Lung (tissue), 12 donors: ENCODE data around the gene CCDC33. TPM values are rescaled to one million over a fixed set of nuclear protein-coding genes. Genes with fewer than 3 reads are reported as not detected.

Source experiments
- ATAC-seq: fragments of 200-7000 bp; cut with Tn5 transposase; one replicate; pipeline ENCODE4 v1.9.1; 2020; ENCODE audit warnings: moderate number of reproducible peaks; ENCODE audit not compliant: insufficient read depth, low FRiP score
- DNase-seq, 3 donors: peaks; one replicate each; pipeline ENCODE4 v3.0.0-alpha.2; 2013 to 2017
- H3K27ac ChIP-seq, 2 donors: one replicate each; pipeline ENCODE4 v1.5.1; 2013; ENCODE audit warnings: mild to moderate bottlenecking in 2 of 2, moderate library complexity in 2 of 2, control low read depth in 1 of 2, inconsistent platforms in 1 of 2, low read depth in 1 of 2, low read length in 1 of 2
- H3K27me3 ChIP-seq, 3 donors: one replicate each; pipeline ENCODE4 v1.5.1; 2013; ENCODE audit warnings: low read length in 2 of 3; ENCODE audit not compliant: control insufficient read depth in 3 of 3, insufficient read depth in 3 of 3
- H3K36me3 ChIP-seq, 4 donors: one replicate each; pipeline ENCODE4 v1.5.1; 2013; ENCODE audit warnings: low read length in 4 of 4, mild to moderate bottlenecking in 1 of 4, moderate library complexity in 1 of 4; ENCODE audit not compliant: control insufficient read depth in 4 of 4, insufficient read depth in 4 of 4
- H3K4me1 ChIP-seq, 5 donors: one replicate each; pipeline ENCODE4 v1.5.1; 2013; ENCODE audit warnings: low read length in 5 of 5, mild to moderate bottlenecking in 2 of 5, moderate library complexity in 1 of 5; ENCODE audit not compliant: control insufficient read depth in 5 of 5, insufficient read depth in 5 of 5
- H3K4me3 ChIP-seq: one replicate; pipeline ENCODE4 v1.5.1; 2013; ENCODE audit warnings: mild to moderate bottlenecking, control low read depth, moderate library complexity
- H3K9ac ChIP-seq, 2 donors: one replicate each; pipeline ENCODE4 v1.5.1; 2013; ENCODE audit warnings: low read length in 2 of 2, control low read depth in 1 of 2; ENCODE audit not compliant: insufficient read depth in 1 of 2
- H3K9me3 ChIP-seq, 4 donors: one replicate each; pipeline ENCODE4 v1.5.1; 2013; ENCODE audit warnings: low read length in 3 of 4, mild to moderate bottlenecking in 1 of 4, moderate library complexity in 1 of 4; ENCODE audit not compliant: control insufficient read depth in 4 of 4, insufficient read depth in 3 of 4
- WGBS, 2 donors: extraction: QIAGEN DNeasy Blood & Tissue Kit; methylation state at CpG; one replicate each; pipeline ENCODE4 v1.1.7; 2013; 5-methylcytosine and 5-hydroxymethylcytosine counted together
- polyA plus RNA-seq, 2 donors: library from polyadenylated mRNA; stranded (reverse); fragments of 200-250 nt; gene quantifications; one replicate each; pipeline ENCODE4 v1.2.1, GENCODE V29; 2013
- total RNA-seq, 2 donors: library from RNA; depleted of rRNA in 1 of 2; stranded (reverse); fragments of >200 nt in 1 of 2; gene quantifications; one replicate each; pipeline ENCODE4 v1.2.1, GENCODE V29; 2014 to 2021
- TF ChIP-seq, protein P1 (sequence below): IDR thresholded peaks from 2 replicates; pipeline ENCODE4 v1.5.1; 2012; ENCODE audit warnings: mild to moderate bottlenecking; ENCODE audit errors: control extremely low read depth, extremely low read depth
- donor health status: control.
- donor health status: control.
- donor health status: Bipolar disorder and iron deficiency.
- donor health status: healthy.
- donor health status: DM: yes; HTN: yes; CAD: no.

CCDC33 gene
- total and polyA plus RNA-seq, 4 donors = 4.3 to 14.1 (median 9.1) TPM

GRCh38 chr15:74265046-74265639 is 29.0 kb downstream of the CCDC33 start:
- peaks cover 0 to 1% (median 0%) of the 10 kb centered on the region in 4 donors for H3K9me3 ChIP-seq
- H3K9ac ChIP-seq = no peak overlapping the region
- H3K4me3 ChIP-seq = no peak overlapping the region
- ATAC-seq = no peak
- TF ChIP-seq, protein P1, sequence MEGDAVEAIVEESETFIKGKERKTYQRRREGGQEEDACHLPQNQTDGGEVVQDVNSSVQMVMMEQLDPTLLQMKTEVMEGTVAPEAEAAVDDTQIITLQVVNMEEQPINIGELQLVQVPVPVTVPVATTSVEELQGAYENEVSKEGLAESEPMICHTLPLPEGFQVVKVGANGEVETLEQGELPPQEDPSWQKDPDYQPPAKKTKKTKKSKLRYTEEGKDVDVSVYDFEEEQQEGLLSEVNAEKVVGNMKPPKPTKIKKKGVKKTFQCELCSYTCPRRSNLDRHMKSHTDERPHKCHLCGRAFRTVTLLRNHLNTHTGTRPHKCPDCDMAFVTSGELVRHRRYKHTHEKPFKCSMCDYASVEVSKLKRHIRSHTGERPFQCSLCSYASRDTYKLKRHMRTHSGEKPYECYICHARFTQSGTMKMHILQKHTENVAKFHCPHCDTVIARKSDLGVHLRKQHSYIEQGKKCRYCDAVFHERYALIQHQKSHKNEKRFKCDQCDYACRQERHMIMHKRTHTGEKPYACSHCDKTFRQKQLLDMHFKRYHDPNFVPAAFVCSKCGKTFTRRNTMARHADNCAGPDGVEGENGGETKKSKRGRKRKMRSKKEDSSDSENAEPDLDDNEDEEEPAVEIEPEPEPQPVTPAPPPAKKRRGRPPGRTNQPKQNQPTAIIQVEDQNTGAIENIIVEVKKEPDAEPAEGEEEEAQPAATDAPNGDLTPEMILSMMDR = no peak
- no peak overlapping the region for H3K27ac ChIP-seq
- peaks cover 0 to 5% (median 0%) of the 10 kb centered on the region in 3 donors for H3K27me3 ChIP-seq
- peak; percentile 58 to 71 (median 62) for DNase-seq
- 32 to 37% methylated on average over 5 of the region's 5 CpGs for WGBS, 2 donors
- H3K4me1 ChIP-seq = peaks cover 0 to 13% (median 4%) of the 10 kb centered on the region in 5 donors
- no peaks in the 10 kb centered on the region for H3K36me3 ChIP-seq

GRCh38 chr15:74268020-74268419 is 31.9 kb downstream of the CCDC33 start:
- 75 to 76% methylated on average over 6 of the region's 6 CpGs for WGBS, 2 donors
- peaks cover 0 to 13% (median 4%) of the 10 kb centered on the region in 5 donors for H3K4me1 ChIP-seq
- no peak overlapping the region for H3K9ac ChIP-seq
- ATAC-seq (no peak), DNase-seq (no peak)
- TF ChIP-seq, protein P1 = no peak
- peaks cover 0 to 21% (median 3%) of the 10 kb centered on the region in 3 donors for H3K27me3 ChIP-seq
- H3K4me3 ChIP-seq = no peak overlapping the region
- no peak overlapping the region for H3K27ac ChIP-seq
- no peaks in the 10 kb centered on the region for H3K36me3 ChIP-seq
- H3K9me3 ChIP-seq = no peaks in the 10 kb centered on the region

DNA sequence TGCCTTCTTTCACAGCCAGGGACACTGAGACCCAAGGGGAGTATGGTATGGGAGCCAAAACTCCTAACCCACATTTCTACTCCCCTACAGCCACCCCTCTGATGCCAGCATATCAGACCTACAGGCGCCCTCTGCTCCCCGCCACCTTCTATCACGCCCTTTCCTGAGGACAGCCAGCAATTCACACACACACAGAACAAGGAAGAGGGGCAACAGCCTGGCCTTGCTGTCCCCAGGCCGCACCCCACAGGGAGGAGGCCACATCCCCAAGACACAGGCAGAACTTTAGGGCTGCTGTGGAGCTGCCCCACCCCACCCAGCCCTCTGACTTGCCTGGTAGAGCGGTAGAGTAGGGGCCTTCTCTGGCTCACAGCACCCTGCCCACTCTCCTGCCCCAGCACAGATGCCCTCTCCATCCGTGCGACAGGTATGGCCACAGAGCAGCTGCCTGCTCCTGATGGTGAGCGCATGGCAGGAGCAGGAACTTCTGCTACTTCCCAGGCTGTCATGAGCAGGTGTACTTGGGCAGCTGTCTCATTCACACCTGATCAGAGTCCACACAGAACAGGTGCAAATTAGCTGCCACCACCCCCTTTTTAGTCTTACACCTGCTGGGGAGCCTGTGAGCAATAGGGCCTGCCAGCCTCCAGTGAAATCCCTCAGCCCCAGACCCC is 33.4 kb downstream of the CCDC33 start:
- H3K27ac ChIP-seq = no peak overlapping the region
- WGBS, 2 donors = 84 to 91% methylated on average over 8 of the region's 8 CpGs
- ATAC-seq = no peak
- no peaks in the 10 kb centered on the region for H3K9me3 ChIP-seq
- no peak for DNase-seq
- TF ChIP-seq, protein P1 = no peak
- no peaks in the 10 kb centered on the region for H3K4me1 ChIP-seq
- no peak overlapping the region for H3K9ac ChIP-seq
- H3K36me3 ChIP-seq = no peaks in the 10 kb centered on the region
- H3K4me3 ChIP-seq = no peak overlapping the region
- peaks cover 0 to 16% (median 3%) of the 10 kb centered on the region in 3 donors for H3K27me3 ChIP-seq
